Activated CD8-positive, alpha-beta memory T cell treated with anti-CD3 and anti-CD28 coated beads for 4 hours (primary cell): ENCODE data around the gene DLX2.
"Not testable (repeated sequence)": the region's sequence is repeated elsewhere in the genome, so short reads cannot be mapped to it uniquely, and the experiment has no call there.

Experiments
- DNase-seq, 2 donors: peaks; one replicate each; pipeline ENCODE4 v3.0.0-alpha.2; 2020; ENCODE audit warnings: low read depth in 2 of 2

DLX2 gene

DNA sequence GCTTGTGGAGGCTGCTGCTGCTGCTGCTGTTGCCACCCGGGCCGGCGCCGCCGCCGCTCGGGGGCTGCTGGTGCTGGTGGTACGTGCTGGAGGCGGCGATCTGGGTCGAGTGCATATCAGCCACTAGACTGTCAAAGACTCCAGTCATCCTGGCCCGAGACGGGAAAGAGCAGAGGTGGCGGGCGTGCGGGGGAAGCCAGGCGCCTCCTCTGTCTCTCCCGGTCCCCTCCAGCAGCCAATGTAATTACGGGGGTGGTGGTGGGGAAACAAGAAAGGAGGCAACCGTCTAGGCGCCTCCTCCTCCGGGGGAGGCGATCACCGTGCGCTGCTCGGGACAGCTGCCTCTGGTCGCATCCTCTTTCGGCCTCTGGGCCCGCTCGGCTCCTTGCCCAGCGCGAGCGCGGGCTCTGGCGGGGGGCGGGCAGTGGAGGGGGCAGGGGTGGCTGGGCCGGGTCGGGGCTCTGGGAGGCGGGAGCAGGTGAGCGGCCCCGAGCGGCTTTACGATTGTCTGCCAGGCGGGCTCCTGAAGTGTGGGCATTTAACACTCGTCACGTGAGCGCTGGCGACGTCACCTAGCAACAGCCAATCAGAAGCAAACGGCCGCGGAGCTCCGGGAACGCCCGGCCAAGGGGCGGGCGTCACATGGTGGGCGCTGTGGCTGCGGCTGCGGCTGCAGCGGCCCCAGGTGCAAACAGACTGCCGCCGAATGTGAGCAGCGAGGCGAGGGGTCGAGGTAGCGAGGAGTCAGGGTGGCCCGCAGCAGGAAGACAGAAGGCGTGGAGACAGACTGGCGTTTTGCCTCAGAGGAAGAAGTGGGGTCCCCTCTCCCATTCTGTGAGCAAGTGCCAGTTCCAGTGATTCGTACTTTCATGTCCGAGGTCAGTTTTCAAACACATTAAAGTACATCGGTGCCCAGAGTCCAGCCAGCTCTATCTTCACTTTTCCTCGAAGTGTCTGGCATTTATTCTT, at the start of gene DLX2:
DLX2 (minus strand) TSS at position 510 of the 969 bp plus-strand sequence; CDS start at position 148, 362 bp downstream.
- DNase-seq, result peak in 1 of 2 donors; percentile 48

DNA sequence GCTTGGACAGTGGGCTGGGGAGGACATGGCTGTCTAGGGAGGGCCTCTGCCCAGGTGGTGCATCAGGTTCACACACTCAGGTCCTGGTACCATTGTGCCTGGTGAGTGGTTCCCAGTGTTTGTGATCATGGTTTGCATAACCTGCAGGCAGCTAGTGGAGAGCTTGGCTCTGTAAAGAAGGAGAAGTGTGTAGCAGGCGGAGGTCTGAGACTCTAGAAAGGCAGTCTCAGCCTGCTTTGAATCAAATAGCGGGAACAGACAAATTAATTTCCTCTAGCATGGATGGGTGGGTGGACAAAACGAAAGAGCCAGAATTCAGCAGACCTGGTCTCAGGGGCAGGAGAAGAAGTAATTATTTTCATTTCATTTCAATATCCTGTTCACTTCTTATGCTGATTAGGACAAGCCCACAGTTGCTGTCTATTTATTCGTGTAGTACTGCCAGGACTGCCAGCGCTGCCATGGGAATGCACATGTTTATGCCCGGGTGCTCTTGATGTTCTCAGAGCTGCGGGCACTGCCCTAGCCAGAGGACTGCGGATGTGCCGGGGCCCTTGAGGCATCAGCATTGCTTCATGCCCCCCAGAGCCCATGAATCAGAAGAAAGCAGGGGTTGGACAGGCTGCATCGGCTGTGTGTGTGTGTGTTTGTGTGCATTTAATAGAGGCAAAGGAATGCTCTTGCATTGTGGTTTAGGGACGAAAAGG, 45.4 kb upstream of the DLX2 start:
- no peak for DNase-seq

DNA sequence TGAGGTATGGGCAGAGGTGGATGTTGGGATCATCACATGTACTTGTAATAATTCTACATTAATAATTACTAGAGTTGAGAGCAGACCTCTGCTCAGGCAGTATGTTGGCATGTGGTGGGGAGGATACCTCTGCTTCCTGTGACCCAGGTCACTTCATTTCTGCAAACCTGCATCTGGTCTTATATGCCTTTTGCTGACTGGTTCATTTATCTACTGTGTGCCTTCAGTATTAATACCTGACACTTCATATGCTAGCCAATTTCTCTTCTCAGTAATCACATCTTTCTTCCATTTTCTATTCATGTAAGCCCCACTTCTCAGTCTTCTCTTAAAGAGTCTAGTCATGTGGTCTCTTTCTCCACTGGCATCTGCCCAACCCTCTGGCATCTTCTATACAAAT, 41.1 kb upstream of the DLX2 start:
- no peak for DNase-seq

DNA sequence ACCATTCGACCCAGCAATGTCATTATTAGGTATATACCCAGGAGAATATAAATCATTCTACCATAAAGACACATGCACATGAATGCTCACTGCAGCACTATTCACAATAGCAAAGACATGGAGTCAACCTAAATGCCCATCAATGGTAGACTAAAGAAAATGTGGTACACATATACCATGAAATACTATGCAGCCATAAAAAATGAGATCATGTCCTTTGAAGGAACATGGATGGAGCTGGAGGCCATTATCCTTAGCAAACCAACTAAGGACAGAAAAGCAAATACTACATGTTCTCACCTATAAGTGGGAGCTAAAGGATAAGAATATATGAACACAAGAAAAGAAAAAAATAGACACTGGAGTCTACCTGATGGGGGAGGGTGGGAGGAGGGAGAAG, 36.0 kb upstream of the DLX2 start:
- not testable (repeated sequence) for DNase-seq

DNA sequence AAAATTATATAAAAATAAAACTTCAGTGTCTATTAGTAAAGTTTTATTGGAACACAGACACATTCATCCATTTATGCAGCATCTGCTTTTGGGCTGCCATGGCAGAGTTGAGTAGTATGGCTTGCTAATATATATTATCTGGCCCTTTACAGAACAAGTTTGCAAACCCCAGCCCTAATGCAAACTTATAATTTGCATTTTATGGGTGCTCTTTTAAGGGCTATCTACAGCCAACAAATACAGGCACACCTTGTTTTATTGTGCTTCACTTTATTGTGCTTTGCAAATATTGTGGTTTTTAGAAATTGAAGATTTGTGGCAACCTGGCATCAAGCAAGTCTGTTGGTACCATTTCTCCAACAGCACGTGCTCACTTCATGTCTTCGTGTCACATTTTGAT, 35.2 kb upstream of the DLX2 start:
- no peak for DNase-seq

DNA sequence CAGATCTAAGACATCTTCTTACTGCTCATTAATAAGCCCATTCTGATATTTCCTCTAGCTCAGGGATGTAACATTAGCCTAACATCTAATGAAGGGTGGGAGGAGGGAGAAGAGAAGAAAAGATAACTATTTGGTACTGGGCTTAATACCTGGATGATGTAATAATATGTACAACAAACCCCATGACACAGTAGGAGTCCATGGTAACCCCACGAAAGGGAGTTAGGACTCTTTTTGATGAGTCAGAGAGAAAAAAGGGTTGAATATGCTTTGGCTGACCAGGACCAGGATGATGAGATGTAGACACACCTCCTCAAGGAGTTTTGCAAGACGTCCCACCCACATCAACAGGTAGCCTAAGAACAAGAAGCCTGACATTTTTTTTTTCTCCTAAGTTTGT, 34.4 kb upstream of the DLX2 start:
- no peak for DNase-seq

DNA sequence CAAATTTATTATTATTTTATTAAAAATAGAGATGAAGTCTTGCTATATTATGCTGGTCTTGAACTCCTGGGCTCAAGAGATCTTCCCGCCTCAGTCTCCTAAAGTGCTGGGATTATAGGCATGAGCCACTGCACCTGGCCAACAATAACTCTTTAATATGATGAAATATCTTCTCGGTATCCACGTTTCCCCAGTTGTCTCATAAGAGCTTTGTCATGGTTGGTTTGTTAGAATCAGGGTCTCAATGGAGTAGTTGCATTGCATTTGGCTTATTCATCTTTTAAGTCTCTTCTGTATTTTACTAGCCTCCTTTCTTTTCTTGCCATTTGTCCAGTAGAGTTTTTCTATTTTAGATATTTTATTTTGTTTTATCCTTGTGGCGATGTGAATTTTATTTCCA, 32.7 kb upstream of the DLX2 start:
- DNase-seq, result no peak

DNA sequence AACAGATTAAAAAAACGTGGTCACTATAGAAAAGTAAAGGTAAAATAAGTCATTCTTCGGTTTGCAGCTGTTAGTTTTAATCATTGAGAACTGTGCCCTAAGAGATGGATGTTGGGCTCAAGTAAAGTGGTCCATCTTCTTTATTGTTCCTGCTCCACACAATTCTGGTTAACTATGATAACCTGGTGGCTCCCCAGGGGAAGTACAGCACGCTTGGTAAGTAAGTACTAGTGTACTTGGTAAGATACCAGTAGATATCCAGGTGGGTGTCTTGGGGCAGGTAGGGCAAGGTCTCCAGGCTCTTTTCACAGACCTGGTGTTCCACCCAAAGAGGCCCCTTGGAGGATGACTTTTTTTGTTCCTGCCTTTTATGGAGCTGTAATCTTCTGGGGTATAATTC, 31.6 kb upstream of the DLX2 start:
- DNase-seq, result no peak

DNA sequence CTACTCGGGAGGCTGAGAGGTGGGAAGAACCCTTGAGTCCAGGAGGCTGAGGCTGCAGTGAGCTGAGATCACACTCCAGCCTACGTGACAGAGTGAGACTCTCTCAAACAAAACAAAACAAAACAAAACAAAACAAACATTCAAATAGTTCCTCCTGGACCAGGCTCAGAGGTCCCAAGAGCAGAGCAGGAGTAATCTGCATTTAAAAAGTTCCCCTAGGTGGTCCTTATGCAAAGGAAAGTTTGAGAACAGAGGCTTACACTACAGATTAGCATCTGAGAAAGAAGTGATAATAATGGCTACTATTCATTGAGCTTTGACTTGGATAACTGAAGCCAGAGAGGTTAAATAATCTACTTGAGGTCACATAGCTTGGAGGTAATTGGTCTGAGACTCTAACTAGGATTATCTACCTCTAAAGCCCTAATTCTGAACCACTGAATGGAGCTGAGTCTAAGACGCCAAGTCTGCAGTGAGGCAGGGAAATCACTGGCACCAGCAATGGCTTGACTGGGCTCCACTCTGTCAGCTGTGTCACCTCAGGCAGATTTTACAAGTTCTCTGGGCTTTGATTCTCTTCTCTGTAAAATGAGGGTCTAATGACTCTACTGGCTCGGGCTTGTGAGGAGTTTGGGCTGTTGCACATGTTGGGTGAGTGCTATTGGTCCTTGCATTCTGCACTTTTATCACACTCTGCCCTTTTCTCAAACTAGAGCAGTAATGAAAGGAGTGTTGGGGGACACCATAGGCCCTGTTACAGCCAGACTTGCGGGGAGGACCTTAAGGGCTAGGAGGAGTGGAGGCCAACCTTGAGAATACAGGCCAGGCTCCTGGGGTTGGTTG, 29.2 kb upstream of the DLX2 start:
- no peak for DNase-seq

DNA sequence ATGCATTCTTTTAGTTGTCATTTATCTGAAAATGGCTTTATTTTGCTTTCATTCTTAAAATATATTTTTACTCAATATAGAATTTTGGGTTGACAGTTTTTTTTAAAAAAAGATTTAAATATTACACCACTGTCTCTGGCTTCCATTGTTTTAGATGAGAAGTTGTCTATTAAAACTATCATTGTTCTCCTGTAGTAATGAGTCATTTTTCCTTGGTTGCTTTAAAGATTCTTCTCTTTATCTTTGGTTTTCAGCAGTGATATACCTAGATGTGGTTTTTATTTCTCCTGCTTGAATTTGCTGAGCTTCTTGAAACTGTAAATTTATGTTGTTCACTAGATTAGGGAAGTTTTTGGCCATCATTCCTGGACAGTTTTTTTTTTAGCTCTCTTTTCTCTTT, 26.7 kb upstream of the DLX2 start:
- no peak for DNase-seq

DNA sequence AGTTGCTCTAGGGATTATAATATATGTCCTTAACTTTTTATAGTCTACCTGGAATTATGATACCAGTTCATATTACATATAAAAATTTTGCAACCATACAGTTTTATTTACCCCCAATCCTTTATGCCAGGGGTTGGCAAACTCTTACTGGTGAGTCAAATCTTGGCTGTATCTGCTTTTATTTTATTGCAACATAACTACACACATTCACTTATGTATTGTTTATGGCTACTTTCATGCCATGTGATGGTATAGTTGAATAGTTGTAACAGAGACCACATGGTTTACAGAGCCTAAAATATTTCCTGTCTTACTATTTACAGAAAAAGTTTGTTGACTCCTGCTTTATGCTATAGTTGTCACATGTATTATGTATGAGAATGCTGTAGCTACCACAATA, 25.8 kb upstream of the DLX2 start:
- no peak for DNase-seq

DNA sequence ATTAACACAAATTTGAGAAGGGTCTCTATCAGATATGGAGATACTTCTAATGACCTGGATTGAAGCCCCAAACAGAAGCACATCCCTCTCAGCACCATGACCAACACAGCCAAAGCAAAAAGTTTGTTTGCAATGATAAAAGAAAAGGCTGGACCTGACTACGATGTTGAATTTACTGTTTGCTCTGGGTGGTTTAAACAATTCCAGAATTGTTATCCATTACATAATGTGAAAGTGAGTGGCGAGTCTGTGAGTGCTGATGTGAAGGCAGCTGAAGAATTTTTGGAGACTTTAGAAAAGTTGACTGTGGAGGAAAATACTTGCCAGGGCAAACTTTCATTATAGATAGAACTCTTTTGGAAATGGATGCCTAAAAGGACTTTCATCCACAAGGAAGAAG, 17.4 kb upstream of the DLX2 start:
- no peak for DNase-seq

DNA sequence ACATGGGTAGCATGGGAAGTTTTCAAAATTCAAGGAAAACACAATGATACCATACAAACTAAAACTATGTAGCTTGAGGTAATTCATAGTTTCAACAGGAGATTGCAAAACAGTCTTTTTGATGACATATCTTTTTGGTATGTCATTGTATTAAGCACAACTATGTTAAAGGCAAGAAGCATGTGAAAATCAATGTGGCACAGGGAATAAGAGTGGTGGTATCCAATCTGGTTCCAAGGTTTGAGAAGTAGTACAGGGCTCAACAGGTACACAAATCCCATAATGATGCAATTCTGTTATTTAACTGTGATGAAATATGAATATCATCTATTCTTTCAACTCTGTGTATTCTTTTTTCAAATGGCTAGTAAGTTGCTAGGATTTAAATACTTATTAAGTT, 16.4 kb upstream of the DLX2 start:
- no peak for DNase-seq

DNA sequence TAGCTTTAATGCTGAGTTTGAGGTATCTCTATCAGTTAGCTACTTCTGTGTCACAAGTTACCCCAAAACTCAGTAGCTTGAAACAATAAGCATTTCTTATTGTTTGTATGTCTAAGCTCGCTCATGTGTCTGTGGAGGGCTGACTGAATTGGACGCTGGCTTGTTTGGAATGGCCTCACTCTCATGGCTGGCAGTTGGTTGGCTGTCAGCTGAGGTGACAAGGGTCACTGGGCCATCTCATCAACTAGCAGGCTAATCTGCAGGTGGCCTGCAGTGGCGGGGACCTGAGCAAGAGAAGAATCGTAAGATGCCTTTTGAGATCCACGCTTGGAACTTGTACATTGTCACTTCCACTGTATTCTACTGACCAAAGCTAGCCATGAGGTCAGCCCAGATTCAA, 13.4 kb upstream of the DLX2 start:
- no peak for DNase-seq

DNA sequence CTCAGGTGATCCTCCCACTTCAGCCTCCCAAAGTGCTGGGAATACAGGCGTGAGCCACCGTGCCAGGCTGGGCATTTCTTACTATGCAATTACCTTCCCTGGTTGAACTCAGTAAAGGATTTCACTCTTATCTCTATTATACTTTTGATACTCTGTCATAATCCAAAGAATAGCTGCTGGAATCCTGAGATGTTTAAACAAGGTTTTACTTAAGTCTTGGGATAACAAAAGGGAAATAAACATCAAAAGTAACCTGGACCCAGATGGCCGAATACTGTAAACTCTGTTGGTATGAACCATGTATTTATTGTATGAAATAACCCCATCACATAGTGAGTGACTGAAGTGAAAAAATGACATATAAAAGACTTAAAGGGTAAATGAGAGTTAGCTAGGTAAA, 11.9 kb upstream of the DLX2 start:
- DNase-seq, result no peak

DNA sequence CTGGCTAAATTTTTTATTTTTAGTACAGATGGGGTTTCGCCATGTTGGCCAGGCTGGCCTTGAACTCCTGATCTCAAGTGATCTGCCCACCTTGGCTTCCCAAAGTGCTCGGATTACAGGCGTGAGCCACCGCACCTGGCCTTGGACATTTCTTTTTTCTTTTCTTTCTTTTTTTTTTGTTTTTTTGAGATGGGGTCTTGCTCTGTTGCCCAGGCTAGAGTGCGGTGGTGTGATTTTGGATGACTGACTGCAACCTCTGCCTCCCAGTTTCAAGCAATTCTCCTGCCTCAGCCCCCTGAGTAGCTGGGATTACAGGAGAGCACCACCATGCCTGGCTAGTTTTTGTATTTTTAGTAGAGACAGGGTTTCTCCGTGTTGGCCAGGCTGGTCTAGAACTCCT, 11.5 kb upstream of the DLX2 start:
- DNase-seq, result not testable (repeated sequence)

DNA sequence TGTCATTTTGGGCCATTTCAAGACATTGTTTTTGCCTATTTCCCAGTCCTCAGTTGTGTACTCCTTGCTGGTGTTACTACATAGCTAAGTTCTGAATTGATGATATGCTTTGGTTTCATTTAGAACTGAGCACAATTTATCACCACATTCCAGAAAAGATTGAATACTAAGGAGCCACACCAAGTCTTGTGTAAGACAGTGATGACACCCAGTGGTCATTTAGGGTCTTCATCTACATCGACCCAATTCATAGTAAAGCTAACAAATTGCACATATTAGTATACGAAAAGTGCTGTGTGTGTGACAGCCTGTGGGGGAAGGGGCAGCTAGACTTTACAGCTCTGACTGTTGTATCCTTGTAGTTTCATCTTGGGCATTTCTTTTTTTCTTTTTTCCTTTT, 10.9 kb upstream of the DLX2 start:
- no peak for DNase-seq

DNA sequence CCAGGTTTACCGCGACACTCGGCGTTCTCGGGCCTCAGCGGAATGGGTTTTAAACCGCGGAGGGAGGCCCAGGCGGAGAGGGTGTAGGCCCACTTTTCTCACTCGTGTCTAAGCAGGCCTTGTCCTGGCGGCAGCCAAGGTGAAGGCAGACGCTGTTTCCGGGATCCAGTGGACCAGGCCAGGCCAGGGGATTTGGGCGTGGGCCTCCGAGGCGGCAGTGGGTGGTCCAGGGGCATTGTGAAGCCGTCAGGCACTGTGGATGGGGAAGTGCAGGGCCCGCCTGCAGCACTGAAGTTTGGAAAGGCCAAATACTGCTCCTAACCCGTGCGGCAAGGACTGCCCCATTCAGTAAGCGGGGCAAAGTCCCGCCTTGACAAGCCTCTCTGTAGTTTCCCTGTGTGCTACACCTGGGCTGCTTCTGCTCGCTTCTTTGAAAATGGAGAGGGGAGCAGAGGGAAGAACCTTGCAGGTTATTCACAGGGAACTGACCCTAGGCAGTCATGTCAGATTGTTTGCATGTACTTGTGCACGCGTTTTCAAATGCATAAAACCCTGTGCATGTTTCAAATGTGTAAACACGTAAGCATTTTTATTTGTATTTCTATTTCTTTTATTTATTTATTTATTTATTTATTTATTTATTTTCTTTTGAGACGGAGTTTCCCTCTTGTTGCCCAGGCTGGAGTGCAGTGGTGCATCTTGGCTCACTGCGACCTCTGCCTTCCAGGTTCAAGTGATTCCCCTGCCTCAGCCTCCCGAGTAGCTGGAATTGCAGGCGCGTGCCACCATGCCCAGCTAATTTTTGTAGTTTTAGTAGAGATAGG, 7.5 kb upstream of the DLX2 start:
- DNase-seq, result no peak

DNA sequence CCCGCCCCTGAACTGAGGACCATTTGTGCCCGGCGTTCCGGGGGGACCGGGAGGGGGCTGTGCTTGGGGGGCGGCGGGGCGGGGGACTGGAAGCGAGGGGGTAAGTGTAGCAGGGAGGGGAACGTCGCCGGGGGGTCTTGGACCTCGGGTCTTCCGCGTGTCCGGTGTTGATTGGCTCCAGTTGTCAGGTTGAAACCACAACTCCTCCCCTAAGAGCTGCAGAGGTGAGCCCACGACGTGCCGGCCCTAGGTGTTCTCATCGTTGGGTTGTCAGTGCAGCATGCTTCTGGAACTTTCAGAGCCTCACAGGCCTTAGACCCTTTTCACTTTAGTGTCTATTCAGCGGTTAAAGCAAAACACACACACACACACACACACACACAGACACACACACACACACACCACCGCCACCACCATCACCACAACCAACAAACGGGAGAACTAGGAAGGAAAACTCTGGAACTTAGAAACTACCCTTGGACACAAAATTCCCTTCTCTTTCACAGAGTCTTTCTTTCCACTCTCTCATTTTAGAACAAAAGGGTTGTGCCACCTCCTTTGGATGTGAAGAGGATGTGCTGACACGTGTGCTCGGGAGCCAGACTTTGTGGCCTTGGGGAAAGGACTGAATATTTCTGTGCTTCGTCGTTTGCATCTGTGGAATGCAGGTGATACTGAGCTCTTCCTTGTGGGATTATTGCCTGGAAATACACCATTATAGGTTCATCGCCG, 6.7 kb upstream of the DLX2 start:
- no peak for DNase-seq

DNA sequence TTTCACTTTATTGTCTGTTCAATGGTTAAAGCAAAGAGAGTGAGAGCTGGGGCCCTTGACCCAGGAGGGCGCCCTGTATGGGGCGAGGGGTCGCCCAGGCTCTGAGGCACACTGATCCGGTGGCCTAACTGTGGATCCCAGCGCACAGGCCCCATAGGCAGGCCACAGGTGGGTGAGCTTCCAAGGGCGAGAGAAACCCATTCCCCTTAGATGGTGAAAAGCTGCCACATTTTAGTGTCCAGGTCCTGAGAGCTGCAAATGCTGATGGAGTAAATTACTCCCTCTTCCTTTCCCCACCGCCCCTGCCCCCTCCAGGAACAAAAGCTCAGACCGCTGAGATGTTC, 5.9 kb upstream of the DLX2 start:
- no peak for DNase-seq
